Loucy (cell line): ENCODE data around the gene IGF2BP3.
A peak's percentile ranks its signal among the peaks of the same experiment; 100 is the strongest.

Experiments used
- H2AFZ ChIP-seq: fragments of 200-600 bp; sonication (generic); 2 replicates; pipeline ENCODE4 v1.6.0; 2016; ENCODE audit warnings: antibody characterized with exemption, mild to moderate bottlenecking, low read length, moderate library complexity
- H3F3A ChIP-seq: fragments of 200-600 bp; 2 replicates; pipeline ENCODE4 v1.6.0; 2016; ENCODE audit warnings: antibody characterized with exemption, low read depth, mild to moderate bottlenecking
- H3K27me3 ChIP-seq: fragments of 200-600 bp; sonication (generic); 2 replicates; pipeline ENCODE4 v1.6.1; 2014; ENCODE audit warnings: low read length, mild to moderate bottlenecking; ENCODE audit not compliant: insufficient read depth, poor library complexity, severe bottlenecking
- H3K36me3 ChIP-seq: fragments of 200-600 bp; sonication (generic); 2 replicates; pipeline ENCODE4 v1.6.1; 2016; ENCODE audit warnings: low read length; ENCODE audit not compliant: insufficient read depth
- H3K4me1 ChIP-seq: fragments of 200-600 bp; sonication (generic); 2 replicates; pipeline ENCODE4 v1.5.1; 2014; ENCODE audit warnings: low read length, mild to moderate bottlenecking; ENCODE audit not compliant: insufficient read depth, poor library complexity, severe bottlenecking
- H3K4me2 ChIP-seq: fragments of 200-600 bp; sonication (generic); 2 replicates; pipeline ENCODE4 v1.6.0; 2014; ENCODE audit warnings: antibody characterized with exemption, low read length, low read depth, mild to moderate bottlenecking; ENCODE audit not compliant: poor library complexity, severe bottlenecking
- H3K4me3 ChIP-seq: fragments of 200-600 bp; sonication (generic); 2 replicates; pipeline ENCODE4 v1.5.1; 2014; ENCODE audit warnings: low read length, mild to moderate bottlenecking, mixed read lengths; ENCODE audit not compliant: poor library complexity, severe bottlenecking
- H3K79me2 ChIP-seq: fragments of 200-600 bp; sonication (generic); 2 replicates; pipeline ENCODE4 v1.6.1; 2014; ENCODE audit warnings: low read length; ENCODE audit not compliant: insufficient read depth
- H3K9ac ChIP-seq: fragments of 200-600 bp; sonication (generic); 2 replicates; pipeline ENCODE4 v1.6.0; 2014; ENCODE audit warnings: mild to moderate bottlenecking, low read depth, low read length, moderate library complexity; ENCODE audit not compliant: poor library complexity, severe bottlenecking
- H3K9me2 ChIP-seq: fragments of 200-600 bp; sonication (generic); replicated peaks from 2 replicates; pipeline ENCODE4 v1.6.1; 2016; ENCODE audit warnings: low read depth, low read length, mixed read lengths
- H3K9me3 ChIP-seq: fragments of 200-600 bp; sonication (generic); 2 replicates; pipeline ENCODE4 v1.6.1; 2014; ENCODE audit warnings: mild to moderate bottlenecking, antibody characterized with exemption, low read length, low read depth; ENCODE audit not compliant: insufficient read depth
- H4K20me1 ChIP-seq: fragments of 200-600 bp; sonication (generic); 2 replicates; pipeline ENCODE4 v1.6.0; 2014; ENCODE audit warnings: antibody characterized with exemption, low read length, mild to moderate bottlenecking; ENCODE audit not compliant: insufficient read depth, poor library complexity, severe bottlenecking
- CTCF ChIP-seq: fragments of 200-600 bp; sonication (generic); conservative IDR thresholded peaks from 2 replicates; pipeline ENCODE4 v1.5.1; 2014; ENCODE audit warnings: mild to moderate bottlenecking, antibody characterized with exemption, low read length
- EZH2phosphoT487 ChIP-seq: fragments of 200-600 bp; IDR thresholded peaks from 2 replicates; pipeline ENCODE4 v1.6.1; 2018; ENCODE audit warnings: antibody characterized with exemption, mild to moderate bottlenecking, moderate library complexity, borderline replicate concordance

The IGF2BP3 gene

GRCh38 chr7:23266918-23267317 is 203.4 kb downstream of the IGF2BP3 start:
- TF ChIP-seq CTCF = no peak
- no peak for TF ChIP-seq EZH2phosphoT487
- no peaks in the 10 kb centered on the region; the same call in 1 of the 2 replicates for H3K9me3 ChIP-seq
- H3K79me2 ChIP-seq = no peaks in the 10 kb centered on the region
- no peak overlapping the region for H3K4me3 ChIP-seq
- H3K27me3 ChIP-seq = no peaks in the 10 kb centered on the region
- H3K9me2 ChIP-seq = no peaks in the 10 kb centered on the region
- no peaks in the 10 kb centered on the region for H3F3A ChIP-seq
- no peaks in the 10 kb centered on the region for H3K4me1 ChIP-seq
- H3K9ac ChIP-seq = no peak overlapping the region
- H3K4me2 ChIP-seq = no peak overlapping the region
- no peaks in the 10 kb centered on the region for H4K20me1 ChIP-seq
- H3K36me3 ChIP-seq = no peaks in the 10 kb centered on the region
- H2AFZ ChIP-seq = peak overlapping the region; percentile 45; the same call in 1 of the 2 replicates

- no peaks in the 10 kb centered on the region for H3K9me2 ChIP-seq
- TF ChIP-seq EZH2phosphoT487 = no peak
- TF ChIP-seq CTCF = no peak
- no peaks in the 10 kb centered on the region for H3K4me1 ChIP-seq
- H3K4me2 ChIP-seq = no peak overlapping the region
- H3K4me3 ChIP-seq = no peak overlapping the region
- no peaks in the 10 kb centered on the region; the same call in 1 of the 2 replicates for H3K9me3 ChIP-seq
- no peak overlapping the region for H3K9ac ChIP-seq
- no peaks in the 10 kb centered on the region for H3F3A ChIP-seq
- H3K79me2 ChIP-seq = no peaks in the 10 kb centered on the region
- no peaks in the 10 kb centered on the region for H4K20me1 ChIP-seq
- no peaks in the 10 kb centered on the region for H3K27me3 ChIP-seq
- no peaks in the 10 kb centered on the region for H3K36me3 ChIP-seq
- H2AFZ ChIP-seq = no peak overlapping the region
Observed at GRCh38 chr7:23264916-23265458, 205.3 kb downstream of the IGF2BP3 start.

- H4K20me1 ChIP-seq = no peaks in the 10 kb centered on the region
- H2AFZ ChIP-seq = peak overlapping the region; percentile 74; the same call in 1 of the 2 replicates
- TF ChIP-seq EZH2phosphoT487 (no peak), CTCF (peak; percentile 88)
- no peaks in the 10 kb centered on the region for H3K79me2 ChIP-seq
- no peaks in the 10 kb centered on the region for H3K9me3 ChIP-seq
- no peaks in the 10 kb centered on the region for H3F3A ChIP-seq
- H3K9ac ChIP-seq = no peak overlapping the region
- no peaks in the 10 kb centered on the region for H3K9me2 ChIP-seq
- H3K4me3 ChIP-seq = peak overlapping the region; percentile 48
- no peaks in the 10 kb centered on the region for H3K27me3 ChIP-seq
- no peaks in the 10 kb centered on the region for H3K36me3 ChIP-seq
- no peaks in the 10 kb centered on the region for H3K4me1 ChIP-seq
- H3K4me2 ChIP-seq = peak overlapping the region; percentile 62
Observed at GRCh38 chr7:23261843-23262452, 208.3 kb downstream of the IGF2BP3 start.
